Cerebellar cortex (tissue), 1 donor: ENCODE data around the gene KCNQ2.
"Not testable (repeated sequence)": the region's sequence is repeated elsewhere in the genome, so short reads cannot be mapped to it uniquely, and the experiment has no call there.

Experiments used
- DNase-seq: peaks from one replicate; pipeline ENCODE4 v3.0.0-alpha.2; 2015; ENCODE audit warnings: low spot score

The KCNQ2 gene

DNA sequence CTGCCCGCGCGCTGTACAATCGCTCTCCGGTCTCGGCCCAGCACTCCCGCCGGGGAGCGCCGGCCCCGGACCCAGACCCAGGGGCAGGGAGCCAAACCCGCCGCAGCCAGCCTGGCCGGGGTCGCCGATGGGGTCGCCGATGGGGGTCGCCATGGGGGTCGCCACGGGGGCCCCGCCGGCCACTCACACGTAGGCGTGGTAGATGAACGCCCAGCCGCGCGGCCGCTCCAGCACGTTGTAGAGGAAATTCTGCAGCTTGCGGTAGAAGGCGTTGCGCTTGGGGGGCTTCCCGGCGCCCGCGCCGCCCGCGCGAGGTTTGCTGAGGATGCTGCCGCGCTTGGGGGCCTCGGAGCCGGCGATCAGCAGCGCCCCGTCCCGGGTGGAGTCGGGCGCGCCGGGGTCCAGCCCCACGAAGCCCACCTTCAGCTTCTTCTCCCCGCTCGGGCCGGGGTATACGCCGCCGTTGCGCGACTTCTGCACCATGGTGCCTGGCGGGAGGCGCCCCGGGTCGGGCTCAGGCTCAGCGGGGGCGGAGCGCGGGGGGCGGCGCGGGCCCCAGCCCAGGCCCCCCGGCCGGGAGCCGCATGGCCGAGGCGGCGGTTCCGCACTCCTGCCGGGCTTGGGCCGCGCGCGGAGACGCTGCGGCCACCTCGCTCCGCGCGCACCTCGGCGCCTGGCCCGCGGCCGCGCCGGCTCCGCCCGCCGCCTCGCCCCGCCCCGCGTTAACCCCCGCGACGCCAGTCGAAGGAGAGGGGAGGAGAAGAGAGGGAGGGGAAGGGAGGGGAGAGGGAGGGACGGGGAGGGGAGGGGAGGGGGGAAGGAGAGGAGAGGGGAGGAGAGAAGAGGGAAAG is at the start of gene KCNQ2:
KCNQ2 (minus strand) TSS at position 675 of the 851 bp plus-strand sequence; CDS start at position 483, 192 bp downstream.
- no peak for DNase-seq

DNA sequence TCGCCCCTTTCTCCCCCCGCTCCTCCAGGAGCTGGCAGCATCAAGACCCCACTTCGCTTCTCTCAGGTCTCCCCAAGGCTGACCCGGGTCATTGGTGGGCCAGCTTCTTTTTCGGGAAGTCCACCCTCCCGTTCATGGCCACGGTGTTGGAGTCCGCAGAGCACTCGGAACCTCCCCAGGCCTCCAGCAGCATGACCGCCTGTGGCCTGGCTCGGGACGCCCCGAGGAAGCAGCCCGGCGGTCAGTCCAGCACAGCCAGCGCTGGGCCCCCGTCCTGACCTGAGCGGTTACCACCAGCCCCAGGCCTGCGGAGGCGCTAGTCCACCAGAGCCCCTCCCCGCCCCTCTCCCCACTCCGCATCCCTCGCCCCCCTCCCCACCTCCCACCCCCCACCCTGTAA is 49.1 kb upstream of the KCNQ2 start:
- no peak for DNase-seq

DNA sequence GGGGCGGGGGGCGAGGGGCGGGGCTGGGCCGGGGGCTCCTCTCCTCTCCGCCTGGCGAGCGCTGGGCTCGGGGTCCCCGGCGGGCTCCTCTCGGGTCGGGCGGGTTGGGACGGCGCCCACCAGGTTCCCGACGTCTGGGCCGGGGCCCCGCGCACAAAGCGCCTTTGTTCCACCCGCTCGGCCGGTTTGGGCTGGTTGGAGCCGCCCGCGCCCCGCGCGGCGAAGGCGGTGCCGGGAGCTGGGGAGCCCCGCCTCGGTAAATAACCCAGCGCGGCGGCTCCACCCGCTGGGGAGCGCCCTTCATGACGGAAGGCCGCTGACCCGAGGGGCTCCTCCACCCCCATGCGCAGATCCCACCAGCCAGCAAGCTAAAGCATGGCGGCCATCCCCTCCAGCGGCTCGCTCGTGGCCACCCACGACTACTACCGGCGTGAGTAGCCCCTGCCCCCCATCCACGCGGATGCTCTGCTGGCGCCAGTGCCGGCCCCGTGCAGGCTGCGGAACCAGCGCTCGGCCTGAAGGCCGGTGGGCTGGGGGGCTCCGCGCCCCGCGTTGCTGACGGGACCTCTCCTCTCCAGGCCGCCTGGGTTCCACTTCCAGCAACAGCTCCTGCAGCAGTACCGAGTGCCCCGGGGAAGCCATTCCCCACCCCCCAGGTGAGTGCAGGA is 48.6 kb upstream of the KCNQ2 start:
- DNase-seq: no peak

DNA sequence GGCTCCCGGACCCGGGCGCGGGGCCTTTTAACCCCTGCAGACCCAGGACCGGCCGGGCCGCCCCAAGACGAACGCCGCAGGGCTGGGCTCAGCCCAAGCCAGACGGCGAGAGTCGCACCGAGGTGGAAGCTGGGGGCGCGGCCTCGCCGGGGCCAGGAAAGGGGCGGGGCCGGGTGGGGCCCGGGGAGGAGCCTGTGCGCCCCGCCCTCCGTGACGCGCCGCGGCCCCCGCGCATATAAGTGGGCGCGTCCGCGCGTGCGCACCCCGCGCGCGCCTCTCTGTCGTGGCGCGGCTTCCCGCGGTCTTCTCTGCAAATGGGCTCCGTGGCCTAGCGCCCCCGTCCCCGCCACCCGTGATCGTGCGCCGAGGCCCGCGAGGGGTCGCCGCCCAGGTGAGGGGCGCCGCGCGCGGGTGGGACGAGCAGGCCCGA is 48.1 kb upstream of the KCNQ2 start, which contains the start of gene PPDPF:
PPDPF (plus strand) TSS at position 262 of the 430 bp plus-strand sequence. CDS start 544 bp downstream, outside the sequence.
- peak; percentile 82 for DNase-seq

DNA sequence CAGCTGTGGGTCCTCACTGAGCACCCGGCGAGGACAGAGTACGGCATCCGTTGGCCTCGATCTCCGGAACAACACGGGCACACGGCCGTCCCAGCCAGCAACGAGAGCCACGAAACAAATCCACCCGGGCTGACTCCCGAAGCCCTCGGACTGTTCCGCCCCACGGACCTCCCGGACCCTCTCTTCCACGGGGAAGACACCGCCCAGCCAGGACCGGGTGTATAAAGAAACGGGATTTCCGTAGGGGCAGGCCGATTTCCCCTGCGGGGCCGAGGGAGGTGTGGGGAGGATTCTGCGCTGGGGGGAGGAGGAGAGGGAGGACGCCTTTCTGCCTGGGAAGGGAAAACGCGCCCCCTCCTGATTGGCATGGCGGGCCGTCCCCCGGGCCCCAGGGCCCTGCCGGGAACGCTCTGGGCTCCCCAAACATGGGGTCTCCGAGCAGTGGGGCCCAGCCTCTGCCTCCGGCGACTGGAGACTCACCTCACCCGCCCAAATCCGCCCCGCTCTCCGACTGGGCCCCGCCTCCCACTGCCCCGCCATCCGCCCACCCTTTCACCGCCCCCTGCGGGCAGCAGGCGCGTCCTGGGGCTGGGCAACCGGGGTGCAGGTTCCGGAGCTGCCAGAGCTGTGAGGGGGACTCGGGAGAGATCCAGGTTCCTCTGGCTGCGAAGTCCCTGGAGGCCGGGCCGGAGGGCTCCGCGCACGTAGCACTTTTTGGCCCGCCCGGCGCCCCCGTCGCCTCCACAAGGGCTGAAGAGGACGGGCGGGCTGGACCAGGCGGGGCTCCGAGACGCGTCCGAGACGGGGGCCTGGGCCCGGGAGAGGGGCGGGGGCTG is 47.4 kb upstream of the KCNQ2 start:
- DNase-seq: no peak

DNA sequence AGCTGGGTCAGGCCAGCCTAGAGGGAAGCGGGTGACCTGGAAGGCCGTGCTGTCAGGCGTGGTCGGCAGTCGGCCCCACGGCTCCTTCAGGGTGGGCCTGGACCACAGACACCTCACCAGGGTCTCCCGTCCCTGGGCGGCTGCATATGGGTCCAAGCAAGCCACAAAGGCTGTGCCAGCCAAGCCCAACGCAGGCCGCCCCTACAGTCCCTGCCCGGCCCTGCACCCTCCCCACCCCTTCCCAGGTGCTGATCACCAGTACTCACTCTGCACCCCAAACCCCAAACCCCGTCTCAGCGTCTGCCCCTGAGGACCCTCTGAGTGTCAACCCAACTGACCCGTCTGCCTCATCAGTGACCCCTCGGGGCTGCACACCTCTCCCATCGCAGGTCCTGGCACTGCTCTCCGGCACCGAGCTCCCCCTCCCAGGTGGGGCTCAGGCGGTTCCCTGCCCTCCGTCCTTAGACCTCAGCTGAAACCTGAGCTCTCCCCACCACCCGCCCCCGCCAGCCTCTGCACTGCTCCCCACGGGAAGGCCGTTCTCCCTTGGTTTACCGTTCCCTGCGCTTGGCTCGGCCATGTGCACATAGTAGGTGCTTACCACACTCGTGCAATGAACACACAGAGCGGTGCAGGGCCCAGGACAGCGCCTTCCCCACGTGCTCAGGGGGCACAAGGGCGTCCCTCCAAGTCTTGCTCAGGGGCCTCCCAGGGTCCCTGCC is 46.7 kb upstream of the KCNQ2 start:
- no peak for DNase-seq

DNA sequence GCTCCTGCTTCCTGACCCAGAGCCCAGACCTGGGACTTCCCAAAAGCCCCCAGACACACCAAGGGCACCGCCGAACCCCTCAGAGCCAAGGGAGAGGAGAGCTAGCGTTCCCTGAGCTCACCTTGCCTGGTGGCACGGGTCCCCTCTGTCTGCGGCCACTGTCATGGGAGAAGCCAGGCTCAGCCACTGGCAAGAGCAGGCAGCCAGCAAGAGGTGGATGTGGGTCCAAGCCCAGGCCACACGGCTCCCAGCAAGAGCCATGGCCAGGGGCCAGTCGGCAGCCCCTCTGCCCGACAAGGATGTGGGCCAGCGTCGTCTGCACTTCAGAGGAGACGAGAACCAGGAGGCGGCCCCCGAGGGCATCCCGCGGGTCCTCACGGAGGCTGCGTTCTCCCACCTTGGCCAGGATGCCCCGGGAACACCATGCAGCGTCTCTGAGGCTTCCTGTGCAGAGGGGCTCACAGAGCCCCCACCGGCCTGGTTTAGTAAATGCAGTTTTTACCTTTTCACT is 46.0 kb upstream of the KCNQ2 start:
- DNase-seq: no peak

DNA sequence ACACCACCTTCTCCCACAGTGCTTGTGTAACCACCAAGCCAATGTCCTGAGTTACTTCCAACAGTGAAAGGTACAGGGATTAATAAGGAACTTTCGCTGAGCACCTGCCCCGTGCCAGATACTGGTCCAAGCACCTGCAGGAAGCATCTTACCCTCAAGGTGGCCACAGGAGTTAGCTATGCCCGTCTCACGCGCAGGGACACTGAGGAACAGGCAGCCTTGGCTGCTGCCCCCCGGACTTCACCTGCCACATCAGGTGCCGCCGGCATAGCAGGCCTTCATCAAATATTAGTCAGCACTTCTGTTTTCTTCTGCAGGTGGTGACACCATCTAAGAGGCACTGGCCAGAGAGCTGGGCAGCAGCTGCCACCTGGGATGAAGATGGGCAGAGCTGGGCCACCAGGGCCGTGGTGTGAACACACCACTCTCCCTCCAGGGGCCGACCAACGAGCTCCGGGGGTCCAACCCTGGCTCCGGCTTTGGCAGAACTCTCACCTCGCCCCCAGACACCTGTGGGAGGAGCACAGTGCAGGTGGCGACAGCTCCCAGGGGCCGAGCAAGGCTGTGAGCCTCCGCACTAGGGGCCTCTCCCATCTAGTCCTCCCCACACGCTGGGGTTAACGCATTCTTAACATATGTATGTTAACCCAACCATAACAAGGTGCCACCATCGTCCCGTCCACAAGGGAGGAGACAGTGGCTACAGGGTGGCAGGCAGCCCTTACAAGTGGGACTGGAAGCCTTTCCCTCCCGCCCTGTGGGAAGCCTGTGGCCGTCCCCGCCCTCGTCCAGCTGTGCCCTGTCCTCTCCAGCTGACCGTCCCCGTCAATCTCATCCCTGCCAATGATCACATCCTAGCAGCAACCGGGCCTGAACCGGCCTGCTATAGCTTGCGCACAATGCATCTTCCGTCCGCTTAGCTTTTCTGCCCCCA is 45.2 kb upstream of the KCNQ2 start:
- DNase-seq: no peak

DNA sequence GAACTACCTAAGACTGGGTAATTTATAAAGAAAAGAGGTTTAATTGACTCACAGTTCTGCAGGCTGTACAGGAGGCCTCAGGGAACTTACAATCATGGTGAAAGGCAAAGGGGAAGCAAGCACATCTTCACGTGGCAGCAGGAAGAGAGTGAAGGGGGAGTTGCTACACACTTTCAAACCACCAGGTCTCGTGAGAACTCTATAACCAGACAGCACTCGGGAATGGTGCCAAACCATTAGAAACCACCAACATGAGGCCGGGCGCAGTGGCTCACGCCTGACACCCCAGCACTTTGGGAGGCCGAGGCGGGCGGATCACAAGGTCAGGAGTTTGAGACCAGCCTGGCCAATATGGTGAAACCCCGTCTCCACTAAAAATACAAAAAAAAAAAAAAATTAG is 42.1 kb upstream of the KCNQ2 start:
- DNase-seq: not testable (repeated sequence)

DNA sequence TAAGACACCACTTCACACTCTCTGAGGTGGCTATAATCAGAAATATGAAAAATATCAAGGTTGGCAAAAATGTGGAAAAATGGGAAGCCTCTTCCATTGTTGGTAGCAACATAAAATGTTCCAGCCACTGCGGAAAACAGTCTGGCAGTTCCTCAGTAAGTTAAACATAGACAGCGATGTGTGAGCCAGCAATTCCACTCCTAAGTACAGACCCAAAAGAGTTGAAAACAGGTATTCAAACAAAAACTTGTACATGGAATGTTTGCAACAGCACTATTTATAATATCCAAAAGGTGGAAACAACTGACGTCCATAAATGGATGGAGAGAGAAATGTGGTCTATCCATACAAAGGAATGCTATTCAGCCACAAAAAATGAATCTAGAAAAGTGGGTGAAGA is 40.8 kb upstream of the KCNQ2 start:
- DNase-seq: no peak

DNA sequence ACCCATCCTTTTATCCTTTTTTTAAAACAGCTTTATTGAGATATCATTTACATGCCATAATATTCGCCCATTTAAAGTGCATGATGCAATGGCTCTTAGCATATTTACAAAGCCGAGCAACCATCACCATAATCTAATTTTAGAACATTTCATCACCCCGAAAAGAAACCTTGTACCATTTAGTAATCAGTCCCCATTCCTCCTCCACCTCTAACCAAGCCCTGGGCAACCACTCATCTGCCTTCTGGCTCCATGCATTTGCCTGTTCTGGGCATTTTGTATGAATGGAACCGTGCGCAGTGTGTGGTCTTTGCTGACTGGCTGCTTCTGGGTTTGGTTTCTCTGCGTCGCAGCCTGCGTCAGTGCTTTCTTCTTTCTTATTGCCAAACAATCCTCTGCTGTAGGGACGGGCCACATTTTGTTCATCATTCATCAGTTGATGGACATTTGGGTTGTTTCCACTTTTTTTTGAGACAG is 36.7 kb upstream of the KCNQ2 start:
- no peak for DNase-seq

DNA sequence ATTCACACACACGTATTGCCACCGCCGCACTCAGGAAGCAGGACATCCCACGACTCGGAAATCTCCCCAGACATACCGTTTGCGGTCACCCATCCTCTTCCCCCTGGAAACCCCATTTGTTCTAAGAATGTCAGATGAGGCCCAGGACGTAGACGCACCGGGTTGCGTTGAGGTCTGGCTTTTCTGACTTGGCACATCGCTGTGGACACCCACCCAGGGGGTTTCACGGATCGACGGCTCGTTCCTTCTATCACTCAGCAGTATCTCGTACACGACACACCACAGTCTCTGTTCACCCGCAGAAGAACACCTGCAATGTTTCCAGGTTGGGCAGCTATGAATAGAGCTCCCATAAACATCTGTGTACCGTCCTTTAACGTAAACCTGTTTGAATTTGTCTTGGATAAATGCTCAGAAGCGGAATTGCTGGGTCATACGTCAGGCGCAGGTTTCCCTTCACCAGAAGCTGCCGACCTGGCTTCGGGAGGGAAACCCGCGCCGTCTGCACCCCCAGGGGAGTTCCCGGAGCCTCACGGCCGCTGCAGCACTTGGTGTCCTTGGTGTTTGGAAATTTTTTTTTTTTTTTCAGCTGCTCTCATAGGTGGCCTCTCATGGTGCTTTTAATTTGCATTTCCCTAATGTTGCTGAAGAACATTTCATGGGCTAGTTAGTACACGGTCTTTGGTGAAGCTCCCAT is 35.8 kb upstream of the KCNQ2 start:
- no peak for DNase-seq

DNA sequence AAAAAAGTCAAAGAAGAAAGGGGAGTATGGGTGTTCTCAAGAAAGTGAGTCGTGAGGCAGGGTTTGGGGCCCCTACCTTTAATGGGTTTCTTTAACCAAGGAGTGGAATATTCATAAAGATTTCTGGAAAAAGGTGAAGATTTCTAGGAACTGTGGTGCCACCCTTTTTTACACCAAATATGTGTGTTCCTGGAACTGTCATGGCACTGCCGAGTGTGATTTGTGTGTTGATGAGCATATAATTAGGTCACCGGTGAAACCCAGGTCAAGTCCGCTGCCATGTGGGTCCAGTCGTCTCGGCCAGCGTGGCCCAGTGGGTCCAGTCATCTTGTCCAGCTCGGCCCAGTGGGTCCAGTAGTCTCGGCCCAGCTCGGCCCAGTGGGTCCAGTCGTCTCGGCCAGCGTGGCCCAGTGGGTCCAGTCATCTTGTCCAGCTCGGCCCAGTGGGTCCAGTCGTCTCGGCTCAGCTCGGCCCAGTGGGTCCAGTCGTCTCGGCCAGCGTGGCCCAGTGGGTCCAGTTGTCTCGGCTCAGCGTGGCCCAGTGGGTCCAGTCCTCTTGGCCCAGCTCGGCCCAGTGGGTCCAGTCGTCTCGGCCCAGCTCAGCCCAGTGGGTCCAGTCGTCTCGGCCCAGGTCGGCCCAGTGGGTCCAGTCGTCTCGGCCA is 34.8 kb upstream of the KCNQ2 start:
- no peak for DNase-seq

DNA sequence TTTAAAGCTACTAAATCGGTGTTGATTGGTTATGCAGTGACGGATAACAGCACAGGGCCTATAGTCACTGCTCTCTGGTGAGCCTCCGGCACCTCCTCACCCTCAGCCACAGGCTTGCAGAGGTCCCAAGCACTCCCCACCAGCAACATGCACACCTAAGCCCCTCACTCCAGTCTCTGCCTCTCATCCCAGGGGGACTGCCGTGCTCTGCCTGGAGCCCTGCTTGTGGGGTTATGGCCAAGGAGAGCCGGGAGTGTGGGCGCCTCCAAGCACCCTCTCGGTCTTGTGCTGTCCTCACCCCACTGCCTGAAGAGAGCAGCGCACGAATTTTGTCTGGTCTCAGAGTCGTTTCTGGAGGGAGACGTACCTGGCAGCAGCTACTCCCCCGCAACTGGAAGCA is 33.3 kb upstream of the KCNQ2 start:
- no peak for DNase-seq

DNA sequence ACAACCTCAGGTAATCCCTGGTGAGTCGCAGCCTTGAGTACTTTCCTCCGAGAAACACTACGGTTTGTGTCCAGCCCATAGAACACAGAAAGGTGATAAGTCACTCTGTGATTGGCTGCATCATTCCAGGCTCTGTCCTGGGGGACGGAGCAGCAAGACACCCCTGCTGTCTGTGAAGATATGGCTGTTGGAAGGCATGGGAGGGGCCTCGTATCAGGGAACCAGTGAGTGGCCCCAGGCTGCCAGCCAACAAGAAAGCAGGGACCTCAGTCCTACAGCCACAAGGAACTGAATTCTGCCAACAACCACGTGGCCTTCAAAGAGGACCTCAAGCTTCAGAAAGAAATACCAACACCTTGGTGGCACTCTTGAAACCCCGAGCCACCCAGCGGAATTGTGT is 32.8 kb upstream of the KCNQ2 start:
- no peak for DNase-seq

DNA sequence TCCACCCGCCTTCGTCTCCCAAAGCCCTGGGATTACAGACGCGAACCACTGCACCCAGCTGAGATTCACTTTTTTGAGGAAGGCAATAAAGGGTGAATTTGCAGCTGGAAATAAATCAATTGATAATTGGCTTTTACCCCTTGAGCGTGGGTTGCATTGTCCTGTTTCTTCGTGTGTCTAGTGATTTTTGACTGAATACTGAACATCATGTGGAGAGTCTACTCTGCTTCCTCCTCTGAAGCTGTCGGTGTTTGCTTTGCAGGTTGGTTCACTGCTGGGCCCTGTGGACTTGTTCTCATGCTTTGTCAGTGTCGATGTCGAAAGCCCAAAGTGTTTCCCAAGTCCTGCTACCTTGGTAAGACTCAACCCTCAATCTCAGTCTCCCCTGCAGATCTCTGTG is 32.2 kb upstream of the KCNQ2 start:
- no peak for DNase-seq

DNA sequence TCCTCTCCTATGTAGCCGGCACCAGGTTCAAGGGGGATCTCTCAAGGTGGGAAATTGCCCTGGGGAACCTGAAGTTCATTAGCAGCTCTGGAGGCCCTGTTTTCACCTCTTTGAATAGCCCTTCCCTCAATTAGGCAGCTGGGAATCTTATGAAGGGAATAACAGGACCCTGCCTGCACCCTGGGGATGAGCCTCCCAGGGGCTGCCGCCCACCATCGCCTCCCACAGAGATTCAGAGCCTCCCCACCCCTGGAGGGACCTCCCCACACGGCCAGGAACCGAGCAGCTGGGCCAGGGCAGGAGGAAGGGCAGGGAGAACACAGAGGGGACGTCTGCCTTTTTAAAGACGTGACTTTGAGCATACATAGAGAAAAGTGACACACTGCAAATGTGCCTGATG is 31.1 kb upstream of the KCNQ2 start:
- no peak for DNase-seq

DNA sequence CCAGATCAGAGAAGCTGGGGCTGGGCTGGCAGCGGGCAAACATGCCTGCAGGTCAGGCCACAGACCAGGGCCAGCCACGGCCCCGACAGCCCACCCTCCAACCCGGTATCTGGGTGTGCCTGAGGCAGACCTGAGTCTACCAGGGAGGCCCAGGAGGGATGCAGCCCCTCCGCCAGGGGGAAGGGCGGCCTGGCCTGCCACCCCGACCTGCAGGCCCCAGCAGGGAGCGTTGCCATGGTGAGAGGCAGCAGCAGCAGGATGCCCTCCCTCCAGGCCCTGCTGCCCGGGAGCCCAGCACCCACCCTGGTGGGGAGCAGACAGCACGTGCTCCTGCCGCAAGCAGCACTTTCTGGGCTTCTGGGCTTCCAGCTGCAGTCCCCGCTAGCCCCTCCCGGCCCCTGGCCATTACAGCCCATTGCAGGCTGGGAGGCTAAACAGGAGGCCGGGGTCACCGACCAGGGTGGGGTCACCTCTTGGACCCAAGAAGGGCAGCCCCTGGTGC is 30.3 kb upstream of the KCNQ2 start:
- DNase-seq: no peak
